HFF-Myc (cell line): ENCODE measurements around the gene BICC1.
"Not testable (repeated sequence)": the region's sequence is repeated elsewhere in the genome, so short reads cannot be mapped to it uniquely, and the experiment has no call there.

Source experiments
- DNase-seq: peaks from one replicate; pipeline ENCODE4 v3.0.0-alpha.2; 2011; ENCODE audit warnings: low read depth; ENCODE audit errors: extremely low read depth
- H3K4me3 ChIP-seq: replicated peaks from 2 replicates; pipeline ENCODE4 v1.5.1; 2011; ENCODE audit warnings: low read depth, mild to moderate bottlenecking, control low read depth, low read length
- CTCF ChIP-seq: IDR thresholded peaks from 2 replicates; pipeline ENCODE4 v1.5.1; 2012; ENCODE audit warnings: mild to moderate bottlenecking, low read depth, low read length, control low read depth; ENCODE audit errors: missing control alignments

The BICC1 gene

GRCh38 chr10:58854811-58855210 is 342.1 kb downstream of the BICC1 start:
- TF ChIP-seq CTCF: no peak
- no peak overlapping the region for H3K4me3 ChIP-seq
- no peak for DNase-seq

- DNase-seq: peak; percentile 68
Measured at GRCh38 chr10:58856508-58857240, 344.0 kb downstream of the BICC1 start.

GRCh38 chr10:58857251-58857805 is 344.7 kb downstream of the BICC1 start:
- no peak for DNase-seq
- no peak overlapping the region for H3K4me3 ChIP-seq
- no peak for TF ChIP-seq CTCF

More at GRCh38 chr10:58856508-58857240, 344.0 kb downstream of the BICC1 start:
- TF ChIP-seq CTCF: no peak
- H3K4me3 ChIP-seq: no peak overlapping the region

- DNase-seq: not testable (repeated sequence)
Measured at GRCh38 chr10:58858123-58858522, 345.5 kb downstream of the BICC1 start.

GRCh38 chr10:58859526-58859925 is 346.9 kb downstream of the BICC1 start:
- no peak overlapping the region for H3K4me3 ChIP-seq
- TF ChIP-seq CTCF: no peak
- no peak for DNase-seq

More at GRCh38 chr10:58858123-58858522, 345.5 kb downstream of the BICC1 start:
- not testable (repeated sequence) for H3K4me3 ChIP-seq

GRCh38 chr10:58867683-58868082 is 355.0 kb downstream of the BICC1 start:
- no peak for DNase-seq
- TF ChIP-seq CTCF: no peak
- no peak overlapping the region for H3K4me3 ChIP-seq

- DNase-seq: no peak
- H3K4me3 ChIP-seq: no peak overlapping the region
- TF ChIP-seq CTCF: no peak
Measured at GRCh38 chr10:58868736-58869435, 356.2 kb downstream of the BICC1 start.
